HepG2 (cell line): Measurements from ENCODE around the gene ZBTB18.

Source experiments
- ATF3 ChIP-seq: sonication (generic); formaldehyde crosslinking; IDR thresholded peaks from 2 replicates; pipeline ENCODE4 v1.4.0; 2020; ENCODE audit warnings: missing genetic modification reagents
- CHD2 ChIP-seq: IDR thresholded peaks from 2 replicates; pipeline ENCODE4 v1.6.1; 2011; ENCODE audit warnings: low read depth, low read length, improper control_type of control experiment
- POLR2A ChIP-seq, 2 experiments: IDR thresholded peaks; 2 replicates each; pipeline ENCODE4 v1.6.1; 2011; ENCODE audit warnings: low read depth in 2 of 2, low read length in 2 of 2, mild to moderate bottlenecking in 1 of 2, moderate library complexity in 1 of 2; ENCODE audit not compliant: insufficient read depth in 1 of 2
- POLR2AphosphoS5 ChIP-seq: IDR thresholded peaks from 2 replicates; pipeline ENCODE4 v1.6.1; 2012; ENCODE audit warnings: low read depth, low read length
- SIN3A ChIP-seq: IDR thresholded peaks from 2 replicates; pipeline ENCODE4 v1.6.1; 2011; ENCODE audit warnings: low read depth, mild to moderate bottlenecking, control low read depth, low read length, borderline replicate concordance
- YY1 ChIP-seq: IDR thresholded peaks from 2 replicates; pipeline ENCODE4 v1.6.1; 2011; ENCODE audit warnings: low read length, low read depth, moderate library complexity, mild to moderate bottlenecking; ENCODE audit not compliant: insufficient read depth, insufficient replicate concordance
- ZC3H13 ChIP-seq: sonication (generic); formaldehyde crosslinking; IDR thresholded peaks from 2 replicates; pipeline ENCODE4 v1.8.1; 2023; ENCODE audit warnings: mild to moderate bottlenecking, missing genetic modification reagents, moderate library complexity
- ZFP37 ChIP-seq: sonication (generic); formaldehyde crosslinking; IDR thresholded peaks from 2 replicates; pipeline ENCODE4 v1.4.0; 2020; ENCODE audit warnings: missing genetic modification reagents, borderline replicate concordance
- ZNF569 ChIP-seq: sonication (generic); formaldehyde crosslinking; IDR thresholded peaks from 2 replicates; pipeline ENCODE4 v1.5.0; 2020; ENCODE audit warnings: mild to moderate bottlenecking, missing genetic modification reagents, moderate library complexity, borderline replicate concordance

GRCh38 chr1:244094880-244095528, 43.9 kb downstream of the ZBTB18 start:
- TF ChIP-seq ZC3H13 (CRISPR knock-in tag) (no peak), POLR2AphosphoS5 (no peak), SIN3A (no peak), ATF3 (CRISPR knock-in tag) (no peak), CHD2 (no peak), ZFP37 (no peak), POLR2A (IDR thresholded peaks at IDR 0.05; ENCODE audit: insufficient read depth in 1 of 2, low read depth in 2 of 2, low read length in 2 of 2) (no peak), ZNF569 (CRISPR knock-in tag) (no peak), YY1 (no peak)
